Upper lobe of right lung (tissue), 1 donor: ENCODE measurements around the gene HBA2. TPM values are rescaled to one million over a fixed set of nuclear protein-coding genes. Genes with fewer than 3 reads are reported as not detected.
A peak's percentile ranks its signal among the peaks of the same experiment; 100 is the strongest.
"Not testable (repeated sequence)": the region's sequence is repeated elsewhere in the genome, so short reads cannot be mapped to it uniquely, and the experiment has no call there.

Experiments
- ATAC-seq: fragments of 200-7000 bp; cut with Tn5 transposase; one replicate; pipeline ENCODE4 v1.9.1; 2020; ENCODE audit warnings: mild to moderate bottlenecking, moderate library complexity
- DNase-seq: peaks from one replicate; pipeline ENCODE4 v3.0.0-alpha.2; 2020
- H3K27ac ChIP-seq: fragments of 200-600 bp; one replicate; pipeline ENCODE4 v1.8.0; 2022
- H3K27me3 ChIP-seq: fragments of 200-600 bp; one replicate; pipeline ENCODE4 v1.8.0; 2022; ENCODE audit warnings: mild to moderate bottlenecking
- H3K36me3 ChIP-seq: fragments of 200-600 bp; one replicate; pipeline ENCODE4 v1.8.0; 2022
- H3K4me1 ChIP-seq: fragments of 200-600 bp; one replicate; pipeline ENCODE4 v1.8.0; 2022
- H3K4me3 ChIP-seq: fragments of 200-600 bp; one replicate; pipeline ENCODE4 v1.8.0; 2022; ENCODE audit warnings: mild to moderate bottlenecking
- H3K9me3 ChIP-seq: fragments of 200-600 bp; one replicate; pipeline ENCODE4 v1.8.0; 2022
- CTCF ChIP-seq: fragments of 200-600 bp; IDR thresholded peaks from one replicate; pipeline ENCODE4 v1.8.0; 2022; ENCODE audit warnings: antibody characterized with exemption
- intact Hi-C: fragments of 100-400 bp; cut with DNase I; formaldehyde crosslinking; loops from one replicate; pipeline ENCODE4 v1.11.0; 2022
- total RNA-seq: library from RNA; stranded (reverse); fragmentation: NEBNext Ultra II Directional; extraction: Animal tissue kit (Norgen Biotek cat#: 25700); gene quantifications from one replicate; pipeline ENCODE4 v1.2.1, GENCODE V29; 2021
- donor health status: DM: no; HTN: yes; CAD: no; lungs with severe emphysema.

HBA2 gene
- total RNA-seq, 1 donor from 2014 or later: 248 TPM

GRCh38 chr16:162271-162991 is 10.2 kb upstream of the HBA2 start:
- peaks cover 18% of the 10 kb centered on the region for H3K4me1 ChIP-seq
- intact Hi-C loops: no loop called here
- H3K4me3 ChIP-seq: no peak overlapping the region
- TF ChIP-seq CTCF: no peak
- H3K36me3 ChIP-seq: no peaks in the 10 kb centered on the region
- DNase-seq (no peak), ATAC-seq (no peak)
- no peak overlapping the region for H3K27ac ChIP-seq
- H3K9me3 ChIP-seq: no peaks in the 10 kb centered on the region
- peaks cover 25% of the 10 kb centered on the region for H3K27me3 ChIP-seq

- peaks cover 18% of the 10 kb centered on the region for H3K4me1 ChIP-seq
- DNase-seq, H3K4me3 ChIP-seq, H3K27ac ChIP-seq, ATAC-seq, H3K9me3 ChIP-seq, intact Hi-C loops, H3K36me3 ChIP-seq: not testable (repeated sequence)
- peaks cover 32% of the 10 kb centered on the region for H3K27me3 ChIP-seq
Measured at GRCh38 chr16:163139-163538, 9.5 kb upstream of the HBA2 start.

GRCh38 chr16:163696-164095 is 9.0 kb upstream of the HBA2 start:
- peaks cover 18% of the 10 kb centered on the region for H3K4me1 ChIP-seq
- H3K9me3 ChIP-seq, DNase-seq, H3K4me3 ChIP-seq, intact Hi-C loops, H3K27ac ChIP-seq, H3K36me3 ChIP-seq: not testable (repeated sequence)
- peak; percentile 61 for ATAC-seq
- peaks cover 38% of the 10 kb centered on the region for H3K27me3 ChIP-seq

- intact Hi-C loops, H3K36me3 ChIP-seq, H3K4me3 ChIP-seq, H3K9me3 ChIP-seq, DNase-seq, H3K27ac ChIP-seq: not testable (repeated sequence)
- H3K4me1 ChIP-seq: peaks cover 18% of the 10 kb centered on the region
- H3K27me3 ChIP-seq: peaks cover 43% of the 10 kb centered on the region
- ATAC-seq: peak; percentile 15
Measured at GRCh38 chr16:164134-164823, 8.4 kb upstream of the HBA2 start.

- H3K27ac ChIP-seq: no peak overlapping the region
- no peak for DNase-seq
- peaks cover 48% of the 10 kb centered on the region for H3K27me3 ChIP-seq
- H3K9me3 ChIP-seq: no peaks in the 10 kb centered on the region
- H3K36me3 ChIP-seq: no peaks in the 10 kb centered on the region
- H3K4me3 ChIP-seq: no peak overlapping the region
- ATAC-seq: peak; percentile 52
- H3K4me1 ChIP-seq: peaks cover 18% of the 10 kb centered on the region
- TF ChIP-seq CTCF: no peak
- intact Hi-C loops: no loop called here
Measured at GRCh38 chr16:164827-165538, 7.7 kb upstream of the HBA2 start.

GRCh38 chr16:165539-166374 is 6.9 kb upstream of the HBA2 start, which contains the start of gene HBM:
TSS of gene HBM (plus strand) at chr16:165978. CDS start at chr16:165998, 20 bp downstream.
- no peak within 1 kb of the TSS for H3K27ac ChIP-seq
- H3K9me3 ChIP-seq: no peaks in the 10 kb centered on the region
- H3K4me1 ChIP-seq: peaks cover 18% of the 10 kb centered on the region
- intact Hi-C loops: no loop called here
- no peak within 1 kb of the TSS for H3K4me3 ChIP-seq
- no peak for TF ChIP-seq CTCF
- H3K36me3 ChIP-seq: no peaks in the 10 kb centered on the region
- no peak for DNase-seq
- H3K27me3 ChIP-seq: peaks cover 53% of the 10 kb centered on the region
- no peak for ATAC-seq
